ENCODE measurements around the gene NYAP1. TPM values are rescaled to one million over a fixed set of nuclear protein-coding genes. Genes with fewer than 3 reads are reported as not detected.
A peak's percentile ranks its signal among the peaks of the same experiment; 100 is the strongest.

NYAP1 gene
- total RNA-seq, 1 donor from 2014 or later: 1.2 TPM

- Mint-ChIP-seq H3K4me3 (no peak overlapping the region), H3K9me3 (no peaks in the 10 kb centered on the region), H3K4me1 (peaks cover 23% of the 10 kb centered on the region)
These were observed 21.3 kb downstream of the NYAP1 start for GRCh38 chr7:100504887-100505611.

DNA sequence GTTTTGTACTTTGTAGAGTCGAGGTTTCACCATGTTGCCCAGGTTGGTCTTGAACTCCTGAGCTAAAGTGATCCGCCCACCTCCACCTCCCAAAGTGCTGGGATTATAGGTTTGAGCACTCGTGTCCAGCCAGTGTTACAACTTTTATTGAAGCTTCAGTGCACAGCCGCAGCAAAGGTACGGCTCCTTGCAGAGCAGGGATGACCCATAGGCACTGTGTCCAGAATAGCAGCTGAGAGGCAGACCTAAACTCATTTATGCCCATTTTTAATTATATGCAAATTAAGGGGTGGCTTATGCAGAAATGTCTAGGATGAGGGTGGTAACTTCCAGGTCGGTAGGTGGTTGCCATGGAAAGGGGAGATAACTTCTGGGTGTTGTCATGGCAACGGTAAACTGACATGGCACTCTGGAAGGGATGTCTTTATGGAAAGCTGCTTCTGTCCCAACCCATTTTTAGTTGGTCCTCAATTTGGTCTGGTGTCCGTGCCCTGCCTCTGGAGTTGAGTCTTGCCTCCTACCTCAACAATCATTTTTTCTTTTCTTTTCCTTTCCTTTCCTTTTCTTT, 22.7 kb downstream of the NYAP1 start:
- DNase-seq (ENCODE audit: low spot score): peak; percentile 56
- no peak overlapping the region for H3K9ac ChIP-seq
- peaks cover 23% of the 10 kb centered on the region for H3K4me1 Mint-ChIP-seq
- H3K27me3 ChIP-seq: no peaks in the 10 kb centered on the region
- H3F3A ChIP-seq (ENCODE audit: low read depth): no peaks in the 10 kb centered on the region
- no peak overlapping the region for H3K4me2 ChIP-seq
- peaks cover 3% of the 10 kb centered on the region for H3K4me1 ChIP-seq
- no peaks in the 10 kb centered on the region for H3K36me3 ChIP-seq
- no peaks in the 10 kb centered on the region for H3K9me3 ChIP-seq (ENCODE audit: low read depth)
- no peak overlapping the region for H3K27ac Mint-ChIP-seq
- TF ChIP-seq CTCF (IDR thresholded peaks at IDR 0.05): no peak
- no peak for TF ChIP-seq EZH2 (IDR thresholded peaks at IDR 0.05)
- no peak for TF ChIP-seq EZH2phosphoT487 (IDR thresholded peaks at IDR 0.05)
- H2AFZ ChIP-seq (replicated peaks): no peak overlapping the region
- H3K79me2 ChIP-seq (ENCODE audit: low read depth): no peaks in the 10 kb centered on the region
- no peaks in the 10 kb centered on the region for H3K9me3 Mint-ChIP-seq
- H3K27me3 Mint-ChIP-seq (ENCODE audit: insufficient read depth, low read depth): peaks cover 5% of the 10 kb centered on the region
- no peak overlapping the region for H3K4me3 Mint-ChIP-seq
- no peak overlapping the region for H3K27ac ChIP-seq
- H3K36me3 Mint-ChIP-seq: no peaks in the 10 kb centered on the region
- no peak overlapping the region for H3K4me3 ChIP-seq
- no peaks in the 10 kb centered on the region for H4K20me1 ChIP-seq (ENCODE audit: low read depth)

More at GRCh38 chr7:100504887-100505611, 21.3 kb downstream of the NYAP1 start:
- H3K27ac ChIP-seq: no peak overlapping the region
- no peak for DNase-seq (ENCODE audit: low spot score)
- no peak overlapping the region for H3K4me3 ChIP-seq
- no peaks in the 10 kb centered on the region for H3K36me3 ChIP-seq
- H3K9ac ChIP-seq: no peak overlapping the region
- H3K4me2 ChIP-seq: no peak overlapping the region
- H3K27me3 ChIP-seq: no peaks in the 10 kb centered on the region
- H3K9me3 ChIP-seq (ENCODE audit: low read depth): no peaks in the 10 kb centered on the region
- H3K36me3 Mint-ChIP-seq: no peaks in the 10 kb centered on the region
- H3K79me2 ChIP-seq (ENCODE audit: low read depth): no peaks in the 10 kb centered on the region
- peaks cover 5% of the 10 kb centered on the region for H3K27me3 Mint-ChIP-seq (ENCODE audit: insufficient read depth, low read depth)
- no peak overlapping the region for H3K27ac Mint-ChIP-seq
- H3K4me1 ChIP-seq: peaks cover 3% of the 10 kb centered on the region
- no peaks in the 10 kb centered on the region for H4K20me1 ChIP-seq (ENCODE audit: low read depth)
- no peak for TF ChIP-seq CTCF (IDR thresholded peaks at IDR 0.05)
- no peak for TF ChIP-seq EZH2 (IDR thresholded peaks at IDR 0.05)
- TF ChIP-seq EZH2phosphoT487 (IDR thresholded peaks at IDR 0.05): no peak
- H2AFZ ChIP-seq (replicated peaks): peak overlapping the region; percentile 58
- H3F3A ChIP-seq (ENCODE audit: low read depth): no peaks in the 10 kb centered on the region

DNA sequence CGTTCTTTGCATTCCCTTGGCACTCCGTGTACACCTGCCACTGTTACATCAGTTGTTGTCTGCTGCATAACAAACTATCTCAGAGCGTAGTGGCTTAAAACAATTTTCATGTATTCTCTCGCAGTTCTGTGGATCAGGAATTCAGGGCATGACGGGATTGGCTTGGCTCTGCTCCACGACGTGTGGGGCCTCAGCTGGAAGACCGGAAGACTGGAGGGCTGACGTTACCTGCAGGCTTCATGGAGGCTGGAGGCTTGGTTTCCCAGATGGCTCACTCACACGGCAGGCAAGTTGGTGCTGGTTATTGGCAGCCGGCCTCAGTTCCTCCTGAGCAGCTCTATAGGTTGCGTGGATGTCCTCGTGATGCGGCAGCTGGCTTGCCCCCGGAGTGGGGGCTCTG, 25.5 kb downstream of the NYAP1 start:
- Mint-ChIP-seq H3K27ac (peak overlapping the region; percentile 78), H3K9me3 (no peaks in the 10 kb centered on the region), H3K4me1 (peaks cover 19% of the 10 kb centered on the region), H3K27me3 (ENCODE audit: insufficient read depth, low read depth) (peaks cover 3% of the 10 kb centered on the region), H3K36me3 (no peaks in the 10 kb centered on the region), H3K4me3 (peak overlapping the region; percentile 41)
- Histone ChIP-seq H3K79me2 (ENCODE audit: low read depth) (no peaks in the 10 kb centered on the region), H2AFZ (replicated peaks) (no peak overlapping the region), H3K27ac (no peak overlapping the region), H3K4me2 (no peak overlapping the region), H3K4me3 (no peak overlapping the region), H3K9me3 (ENCODE audit: low read depth) (no peaks in the 10 kb centered on the region), H3F3A (ENCODE audit: low read depth) (no peaks in the 10 kb centered on the region), H3K36me3 (no peaks in the 10 kb centered on the region), H3K27me3 (no peaks in the 10 kb centered on the region), H3K4me1 (peaks cover 3% of the 10 kb centered on the region), H3K9ac (no peak overlapping the region), H4K20me1 (ENCODE audit: low read depth) (no peaks in the 10 kb centered on the region)
- DNase-seq (ENCODE audit: low spot score): no peak
- TF ChIP-seq EZH2 (IDR thresholded peaks at IDR 0.05) (no peak), CTCF (IDR thresholded peaks at IDR 0.05) (no peak), EZH2phosphoT487 (IDR thresholded peaks at IDR 0.05) (no peak)
